ENCODE data around the gene ABHD14A.

- TF ChIP-seq, protein P1, sequence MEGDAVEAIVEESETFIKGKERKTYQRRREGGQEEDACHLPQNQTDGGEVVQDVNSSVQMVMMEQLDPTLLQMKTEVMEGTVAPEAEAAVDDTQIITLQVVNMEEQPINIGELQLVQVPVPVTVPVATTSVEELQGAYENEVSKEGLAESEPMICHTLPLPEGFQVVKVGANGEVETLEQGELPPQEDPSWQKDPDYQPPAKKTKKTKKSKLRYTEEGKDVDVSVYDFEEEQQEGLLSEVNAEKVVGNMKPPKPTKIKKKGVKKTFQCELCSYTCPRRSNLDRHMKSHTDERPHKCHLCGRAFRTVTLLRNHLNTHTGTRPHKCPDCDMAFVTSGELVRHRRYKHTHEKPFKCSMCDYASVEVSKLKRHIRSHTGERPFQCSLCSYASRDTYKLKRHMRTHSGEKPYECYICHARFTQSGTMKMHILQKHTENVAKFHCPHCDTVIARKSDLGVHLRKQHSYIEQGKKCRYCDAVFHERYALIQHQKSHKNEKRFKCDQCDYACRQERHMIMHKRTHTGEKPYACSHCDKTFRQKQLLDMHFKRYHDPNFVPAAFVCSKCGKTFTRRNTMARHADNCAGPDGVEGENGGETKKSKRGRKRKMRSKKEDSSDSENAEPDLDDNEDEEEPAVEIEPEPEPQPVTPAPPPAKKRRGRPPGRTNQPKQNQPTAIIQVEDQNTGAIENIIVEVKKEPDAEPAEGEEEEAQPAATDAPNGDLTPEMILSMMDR (optimal IDR thresholded peaks at IDR 0.05 in 1 of 3, IDR thresholded peaks at IDR 0.05 in 1 of 3, conservative IDR thresholded peaks at IDR 0.05 in 1 of 3; ENCODE audit: extremely low read depth in 1 of 3, insufficient read depth in 2 of 3, low read length in 3 of 3), result no peak
- TF ChIP-seq EZH2 (IDR thresholded peaks at IDR 0.05; ENCODE audit: low read length), result no peak
Observed at GRCh38 chr3:51987568-51987967, 12.7 kb downstream of the ABHD14A start.

Measured in keratinocyte (primary cell).